Measurements from ENCODE around the gene PDE4D.
A peak's percentile ranks its signal among the peaks of the same experiment; 100 is the strongest.
"Not testable (repeated sequence)": the region's sequence is repeated elsewhere in the genome, so short reads cannot be mapped to it uniquely, and the experiment has no call there.

PDE4D gene

DNA sequence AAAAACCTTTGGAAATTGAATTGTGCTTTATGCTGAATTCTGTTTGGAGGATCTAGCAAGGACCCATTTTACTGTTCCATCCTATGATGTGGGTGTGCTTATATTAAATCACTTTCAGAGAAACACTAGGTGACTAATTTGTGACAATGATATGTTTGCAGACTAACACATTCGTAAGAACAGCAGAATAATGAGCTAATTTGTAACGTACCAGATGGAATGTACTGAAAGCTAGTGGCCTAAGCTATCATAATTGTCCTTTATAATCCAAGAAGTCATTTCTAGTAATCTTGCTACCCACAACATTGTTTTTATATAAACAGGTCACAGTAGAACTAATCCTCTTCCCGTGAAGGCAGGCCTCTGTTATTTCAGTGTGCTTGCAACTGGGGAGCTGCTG, 292.5 kb downstream of the PDE4D start:
- no peak for DNase-seq

DNA sequence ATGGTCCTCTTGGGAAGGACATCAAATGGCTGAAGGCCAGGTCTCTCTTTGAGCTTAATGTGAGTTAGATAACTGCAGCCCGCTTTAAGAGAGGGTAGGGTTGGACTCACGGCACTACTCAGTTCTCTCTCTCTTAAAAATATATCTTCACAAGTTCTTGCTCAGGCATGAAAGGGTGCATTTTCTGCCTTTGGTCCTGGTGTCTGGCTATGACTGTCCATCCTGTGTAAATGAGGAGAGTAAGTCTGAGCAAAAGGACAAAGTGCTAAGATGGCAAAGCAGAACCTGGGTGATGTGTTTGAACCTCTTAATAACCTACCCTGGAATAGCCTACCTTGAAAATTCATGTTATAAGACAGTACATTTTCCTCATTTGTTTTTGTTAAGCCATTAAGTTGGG, 293.4 kb downstream of the PDE4D start:
- no peak for DNase-seq

DNA sequence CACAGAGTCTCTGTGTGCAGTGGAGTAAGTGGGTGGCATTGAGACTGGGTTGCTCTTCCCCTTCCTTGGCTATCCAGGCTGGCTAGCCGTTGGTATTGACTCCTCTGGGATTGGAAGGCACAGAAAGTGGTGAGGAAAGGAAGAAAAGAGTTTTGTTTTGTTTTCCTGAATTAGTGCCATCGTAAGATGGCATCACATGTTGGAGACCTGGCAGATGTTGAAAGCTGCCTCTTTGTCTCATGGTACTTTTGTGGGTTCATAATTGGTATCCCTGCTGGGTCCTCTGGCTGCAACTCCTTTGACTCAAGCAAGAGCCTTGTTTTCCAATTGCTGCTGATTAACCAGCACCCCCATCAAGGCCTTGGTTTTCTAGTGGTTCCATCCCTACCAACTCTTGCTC, 293.8 kb downstream of the PDE4D start:
- DNase-seq = no peak

DNA sequence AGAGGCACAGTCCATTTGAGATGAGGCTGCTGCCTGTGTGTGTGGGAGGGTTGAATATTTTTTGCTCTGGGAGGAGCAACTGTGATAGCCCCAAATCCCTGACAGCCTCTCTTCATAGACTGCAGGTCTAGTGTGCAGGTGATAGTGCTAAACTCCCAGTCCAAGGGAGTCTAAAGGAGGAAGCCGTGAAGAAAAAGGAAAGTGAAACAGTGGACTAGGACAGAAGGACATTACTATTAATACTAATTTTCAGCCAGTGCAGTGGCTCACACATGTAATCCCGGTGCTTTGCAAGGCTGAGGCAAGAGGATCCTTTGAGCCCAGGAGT, 295.0 kb downstream of the PDE4D start:
- peak; percentile 10 for DNase-seq

DNA sequence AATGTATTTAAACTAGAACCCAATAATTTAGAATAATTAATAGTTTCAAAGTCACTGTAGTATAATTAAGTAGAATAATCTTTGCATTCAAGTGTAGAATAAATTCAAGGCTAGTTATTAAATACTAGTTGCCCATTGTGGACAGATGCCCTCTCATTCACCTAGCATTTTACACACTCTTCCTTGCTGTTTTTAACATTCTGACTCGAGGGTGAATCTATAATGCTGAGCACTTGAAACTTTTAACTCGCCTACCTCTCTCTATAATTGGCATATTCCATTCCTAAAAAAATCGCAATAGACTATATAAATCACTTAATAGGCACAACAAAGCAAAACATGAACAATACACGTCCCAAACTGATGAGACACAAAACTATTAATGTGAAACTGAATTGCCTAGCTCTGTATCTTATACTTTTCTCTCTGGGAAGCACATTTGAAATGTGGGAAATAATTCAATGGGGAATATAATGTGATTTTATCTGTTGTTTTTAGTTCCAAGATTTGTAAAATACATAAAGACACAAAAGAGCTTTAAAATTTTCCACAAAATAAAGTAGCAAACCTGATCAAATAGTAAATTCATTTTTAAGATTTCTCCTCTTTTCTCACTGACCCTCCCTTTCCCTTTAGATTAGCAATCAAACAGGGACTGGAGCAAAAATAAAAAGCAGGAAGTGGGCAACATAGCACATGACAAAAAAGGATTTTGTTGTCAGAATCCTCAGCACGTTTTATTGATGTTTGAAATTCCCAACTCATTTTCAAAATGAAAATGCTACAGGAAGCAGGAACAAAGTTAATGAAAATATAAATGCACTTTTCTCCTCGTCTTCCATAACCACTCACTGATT, 295.6 kb downstream of the PDE4D start:
- DNase-seq = no peak

DNA sequence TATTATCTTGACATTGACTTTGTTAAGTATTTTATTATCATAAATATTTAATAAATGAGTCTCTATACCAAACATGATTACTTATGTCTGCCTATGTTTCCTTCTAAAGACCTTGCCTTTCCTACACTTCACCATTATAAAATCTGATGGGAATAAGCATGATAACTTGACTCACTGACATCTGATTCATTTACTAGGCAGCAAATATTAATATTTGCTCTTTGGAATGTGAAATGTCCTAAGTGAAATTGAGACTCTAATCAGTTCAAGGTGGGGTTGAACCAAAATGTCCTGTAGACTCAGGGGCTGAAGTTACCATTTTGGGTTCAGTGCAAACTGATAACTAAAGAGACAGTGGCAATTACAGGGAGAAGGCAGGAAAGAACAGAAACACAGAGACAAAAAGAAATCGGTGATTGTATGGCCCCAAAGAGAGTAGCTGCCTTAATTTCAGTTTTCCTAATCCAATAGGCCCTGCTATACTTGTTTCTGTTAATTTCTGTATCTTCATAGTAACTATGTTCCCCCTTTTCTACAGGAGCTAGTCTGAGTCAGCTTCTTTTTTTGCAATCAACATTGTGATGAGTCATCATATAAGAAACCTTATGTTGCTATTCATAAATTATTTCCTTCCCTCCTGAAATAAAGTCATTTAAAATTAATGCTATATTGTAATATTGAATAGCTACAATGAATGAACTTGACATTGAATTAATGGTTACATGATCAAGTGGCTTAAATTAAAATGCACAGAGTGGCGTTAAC, 296.8 kb downstream of the PDE4D start:
- peak; percentile 46 for DNase-seq

GRCh38 chr5:59594118-59594517, 299.4 kb downstream of the PDE4D start:
- not testable (repeated sequence) for DNase-seq

- DNase-seq = no peak
Measured at GRCh38 chr5:59593439-59594007, 300.0 kb downstream of the PDE4D start.

DNA sequence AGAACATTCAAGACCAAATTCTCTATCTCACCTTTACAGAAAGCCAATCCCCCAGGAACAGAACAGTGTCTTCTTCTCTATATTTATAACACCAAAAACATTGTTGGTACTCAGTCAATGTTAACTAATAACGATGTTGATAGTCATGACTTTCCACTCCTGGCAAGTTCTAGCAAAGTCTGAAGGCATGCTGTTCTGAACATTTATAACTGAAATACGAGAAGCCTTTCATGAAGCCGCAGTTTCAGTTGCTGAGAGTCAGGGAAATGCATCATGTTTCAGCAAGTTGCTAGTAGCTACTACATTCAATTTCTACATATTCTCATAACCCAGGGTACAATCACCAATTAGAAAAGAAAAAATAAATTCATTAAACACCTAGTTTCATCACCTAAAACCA, 301.4 kb downstream of the PDE4D start:
- no peak for DNase-seq

- DNase-seq = no peak
Measured at GRCh38 chr5:59591162-59591561, 302.4 kb downstream of the PDE4D start.

DNA sequence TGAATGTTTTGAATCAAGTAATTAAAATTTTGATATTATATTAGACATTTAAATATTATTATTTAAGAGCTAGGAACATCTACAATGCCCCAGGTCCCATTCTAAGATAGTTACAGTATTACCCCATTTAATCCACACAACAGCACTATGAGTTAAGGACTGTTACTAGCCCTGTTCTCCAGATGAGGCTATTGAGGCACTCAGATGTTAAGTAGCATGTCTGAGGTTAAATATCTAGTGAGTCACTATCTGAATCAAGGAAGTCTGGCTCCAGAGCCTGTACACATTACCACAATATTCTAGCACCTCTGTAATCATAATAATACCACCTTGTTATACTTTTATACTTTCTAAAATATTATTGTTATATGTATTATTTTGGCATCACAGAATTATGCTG, 304.6 kb downstream of the PDE4D start:
- peak; percentile 63 for DNase-seq

DNA sequence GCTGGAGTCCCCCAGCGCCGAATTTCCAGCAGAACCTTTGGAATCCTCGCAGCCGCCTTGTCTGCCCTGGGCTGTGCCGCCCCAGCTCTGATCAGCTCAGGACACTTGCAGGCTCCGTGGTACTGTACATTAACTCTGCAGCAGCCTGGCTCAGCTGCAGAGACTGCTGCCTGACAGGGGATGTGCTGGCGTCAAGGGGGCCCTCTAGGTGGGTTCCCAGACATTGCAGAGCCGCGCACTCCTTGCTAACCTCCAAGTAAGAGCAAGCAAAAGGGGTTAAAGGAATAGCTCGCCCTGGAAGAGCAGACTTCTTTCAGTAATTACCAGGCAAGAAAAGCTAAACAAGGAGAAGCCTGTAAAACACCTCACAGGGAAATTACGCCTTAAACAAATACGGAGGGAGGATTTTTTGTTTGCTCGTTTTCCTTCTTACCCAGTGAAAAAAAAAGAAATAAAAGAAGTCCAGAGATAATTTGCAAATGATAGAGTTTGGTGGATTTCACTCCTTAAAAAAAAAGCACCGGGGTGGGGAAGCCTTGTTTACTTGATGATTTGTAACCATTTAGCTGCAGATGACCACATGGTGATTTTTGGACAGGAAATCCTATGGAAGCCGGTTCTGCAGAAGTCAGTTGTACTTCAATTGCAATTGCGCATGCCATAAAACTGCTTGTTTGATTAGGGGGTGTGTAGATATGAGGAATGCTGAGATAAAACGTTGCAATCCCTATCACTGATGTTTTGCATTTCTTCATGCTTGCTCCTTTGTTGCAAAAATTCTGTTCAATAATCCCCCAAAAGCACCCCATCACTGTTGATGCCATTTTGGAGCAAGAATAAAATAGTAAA, 305.8 kb downstream of the PDE4D start:
- DNase-seq = no peak

DNA sequence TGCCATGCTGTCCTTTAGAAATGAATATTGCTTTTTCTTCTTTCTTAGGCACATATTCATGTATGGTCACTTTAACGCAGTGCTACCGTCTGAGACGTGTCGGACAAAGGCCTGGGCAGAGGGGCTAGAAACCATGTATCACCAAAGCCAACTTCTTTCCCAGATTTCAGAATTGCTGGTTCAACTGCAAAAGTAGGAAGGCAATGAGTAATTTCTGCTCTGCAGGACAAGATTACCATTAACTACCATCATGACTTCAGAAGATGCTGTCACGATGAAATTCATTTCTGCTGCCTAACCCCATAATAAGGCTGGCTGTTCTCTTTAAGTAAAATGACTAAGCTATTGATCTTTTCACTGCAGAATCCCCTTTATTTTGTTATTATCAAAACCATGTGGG, 306.7 kb downstream of the PDE4D start:
- no peak for DNase-seq

DNA sequence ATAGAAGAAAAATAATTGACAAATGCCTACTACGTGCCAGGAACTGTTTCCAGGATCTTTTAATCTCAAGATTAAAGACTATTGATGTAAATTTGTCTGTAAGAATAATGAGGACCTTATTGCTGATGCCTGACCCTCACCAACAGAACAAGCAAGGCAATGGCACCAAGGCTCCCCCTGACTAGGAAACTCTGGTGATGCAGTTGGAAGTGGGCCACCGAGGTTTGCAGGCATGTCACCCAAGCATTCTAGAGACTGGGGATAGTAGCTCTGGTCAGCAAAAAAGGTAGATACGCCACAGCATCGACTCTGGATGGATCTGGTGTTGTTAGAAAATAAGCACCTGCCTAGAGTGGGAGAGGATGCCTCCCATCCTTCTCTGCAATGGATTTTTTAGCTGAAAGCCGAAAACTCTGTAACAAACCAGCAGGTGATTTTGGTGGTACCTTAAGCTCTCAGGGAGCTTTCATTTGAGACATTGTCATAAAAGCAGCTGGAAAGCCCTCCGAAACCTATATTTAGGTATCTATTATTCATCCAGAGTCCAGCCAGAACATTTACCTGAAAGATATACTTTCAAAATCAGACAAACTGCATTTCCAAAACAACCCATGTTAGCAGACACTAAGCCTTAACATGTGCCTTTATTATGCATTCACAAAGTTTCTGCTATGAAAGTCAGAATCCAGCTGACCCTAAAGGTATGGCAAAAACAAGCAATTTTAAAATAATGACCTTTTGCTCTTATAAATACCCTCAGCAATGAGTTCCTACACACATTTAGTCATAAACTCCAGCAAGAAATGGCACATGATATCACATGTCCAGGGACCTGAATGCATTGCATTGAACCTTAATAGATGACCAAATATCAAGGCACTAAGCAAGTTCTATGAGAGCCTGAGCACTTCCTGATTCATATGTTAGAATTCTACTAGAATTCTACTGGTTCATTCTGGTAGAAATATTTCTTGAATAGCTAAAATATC, 308.4 kb downstream of the PDE4D start:
- no peak for DNase-seq

DNA sequence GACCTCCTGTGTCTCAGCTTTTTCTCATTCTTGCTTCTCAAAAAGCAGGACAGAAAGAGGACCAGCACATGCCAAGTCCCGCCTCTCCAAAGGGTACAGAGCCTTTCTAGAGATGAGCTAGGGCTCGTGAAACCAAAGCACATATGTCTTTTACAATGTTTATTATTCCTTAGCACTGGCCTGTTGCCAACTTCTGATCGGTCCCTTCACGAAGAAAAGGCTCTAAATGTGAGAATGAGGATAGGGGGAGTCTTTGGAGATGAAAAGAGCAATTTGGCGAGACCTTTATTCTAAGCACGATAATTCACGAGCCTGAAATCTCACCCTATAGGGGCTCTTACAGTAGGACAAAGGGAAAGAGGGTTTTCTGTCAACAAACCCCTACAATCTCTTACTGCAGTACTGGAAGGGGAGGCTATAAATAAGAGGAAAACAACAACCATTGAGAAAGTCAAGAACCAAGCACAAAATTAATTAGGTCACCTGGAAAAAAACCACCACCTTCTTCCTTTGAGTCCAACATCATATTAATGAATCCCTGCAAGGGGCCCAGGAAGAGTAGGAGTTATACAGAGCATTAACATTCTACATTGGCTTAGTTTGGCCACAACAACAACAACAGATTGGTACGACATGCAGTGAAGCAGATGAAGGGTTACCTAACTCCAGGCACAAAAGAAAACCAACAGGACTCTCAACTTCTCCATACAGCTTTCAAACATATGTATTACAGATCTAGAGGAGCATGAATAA, 309.5 kb downstream of the PDE4D start:
- no peak for DNase-seq

DNA sequence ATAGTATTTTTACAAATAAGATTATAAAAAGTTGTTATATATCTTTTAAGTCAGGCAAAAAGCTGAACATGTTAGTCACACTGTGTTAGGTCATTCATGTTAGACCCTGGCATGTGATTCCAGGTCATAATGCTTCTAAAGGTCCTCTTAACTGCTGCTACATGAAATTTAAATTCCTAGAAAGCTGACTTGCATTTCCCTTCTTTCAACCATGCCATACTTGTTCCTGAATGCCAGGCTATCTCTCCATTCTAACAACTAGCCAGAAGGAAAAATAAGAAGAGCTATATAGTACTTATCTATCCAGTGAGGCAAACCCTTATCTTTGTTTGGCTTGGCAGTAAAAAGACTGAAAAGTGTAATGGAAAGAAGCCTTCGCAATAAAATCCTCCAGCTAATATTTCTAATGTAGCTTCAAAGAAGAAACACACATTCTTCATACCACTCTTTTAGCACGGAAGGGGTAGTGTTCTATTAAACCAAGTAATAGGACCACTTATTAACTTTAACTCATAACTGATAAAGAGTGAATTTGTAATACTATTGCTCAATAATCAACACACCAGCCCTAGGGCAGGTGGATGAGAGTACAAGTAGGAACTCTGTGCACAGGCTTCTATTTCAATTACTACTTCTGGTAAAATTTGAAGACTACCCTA, 310.2 kb downstream of the PDE4D start:
- peak; percentile 79 for DNase-seq

GRCh38 chr5:59582746-59583145, 310.8 kb downstream of the PDE4D start:
- no peak for DNase-seq

DNA sequence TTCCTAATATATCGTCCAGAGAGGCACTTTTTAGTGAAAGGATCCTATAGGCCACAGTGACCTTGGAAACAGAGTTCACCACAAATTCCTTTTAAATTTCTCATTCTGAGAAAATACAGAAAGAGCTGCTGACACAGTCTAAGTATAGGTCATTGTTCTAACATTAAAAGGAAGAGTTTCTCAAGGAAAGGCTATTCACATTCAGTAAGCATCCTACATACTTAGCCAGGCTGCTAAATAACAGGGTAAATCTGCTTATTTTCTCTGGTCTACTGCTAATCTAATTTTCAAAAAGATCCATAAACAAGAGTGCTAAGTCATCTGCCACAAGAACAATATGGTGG, 313.7 kb downstream of the PDE4D start:
- DNase-seq = no peak

- DNase-seq = no peak
Measured at GRCh38 chr5:59579101-59579823, 314.3 kb downstream of the PDE4D start.

DNA sequence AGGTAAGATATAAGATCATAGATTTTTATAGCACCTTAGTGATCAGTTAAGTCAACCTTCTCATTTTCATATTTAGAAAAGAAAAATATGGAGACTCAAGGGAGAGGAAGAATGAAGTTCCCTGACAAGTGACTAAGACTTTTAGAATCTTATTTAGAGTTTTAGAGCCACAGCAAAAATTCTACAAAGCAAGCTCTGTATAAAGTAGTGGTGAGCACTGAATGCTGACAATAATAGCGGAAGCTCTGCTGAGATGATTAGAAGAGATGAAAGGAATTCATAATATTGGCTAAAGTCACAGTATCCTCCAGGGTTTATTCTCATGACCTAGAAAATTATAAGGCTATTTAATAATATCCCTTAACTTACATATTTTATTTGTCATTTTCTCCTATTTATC, 316.0 kb downstream of the PDE4D start:
- DNase-seq = no peak

All from NCI-H226 (cell line).